ENCODE results near the gene AGK. TPM values are rescaled to one million over a fixed set of nuclear protein-coding genes. Genes with fewer than 3 reads are reported as not detected.

The AGK gene
- total RNA-seq, 1 experiment from 2014 or later = 44.1 TPM

DNA sequence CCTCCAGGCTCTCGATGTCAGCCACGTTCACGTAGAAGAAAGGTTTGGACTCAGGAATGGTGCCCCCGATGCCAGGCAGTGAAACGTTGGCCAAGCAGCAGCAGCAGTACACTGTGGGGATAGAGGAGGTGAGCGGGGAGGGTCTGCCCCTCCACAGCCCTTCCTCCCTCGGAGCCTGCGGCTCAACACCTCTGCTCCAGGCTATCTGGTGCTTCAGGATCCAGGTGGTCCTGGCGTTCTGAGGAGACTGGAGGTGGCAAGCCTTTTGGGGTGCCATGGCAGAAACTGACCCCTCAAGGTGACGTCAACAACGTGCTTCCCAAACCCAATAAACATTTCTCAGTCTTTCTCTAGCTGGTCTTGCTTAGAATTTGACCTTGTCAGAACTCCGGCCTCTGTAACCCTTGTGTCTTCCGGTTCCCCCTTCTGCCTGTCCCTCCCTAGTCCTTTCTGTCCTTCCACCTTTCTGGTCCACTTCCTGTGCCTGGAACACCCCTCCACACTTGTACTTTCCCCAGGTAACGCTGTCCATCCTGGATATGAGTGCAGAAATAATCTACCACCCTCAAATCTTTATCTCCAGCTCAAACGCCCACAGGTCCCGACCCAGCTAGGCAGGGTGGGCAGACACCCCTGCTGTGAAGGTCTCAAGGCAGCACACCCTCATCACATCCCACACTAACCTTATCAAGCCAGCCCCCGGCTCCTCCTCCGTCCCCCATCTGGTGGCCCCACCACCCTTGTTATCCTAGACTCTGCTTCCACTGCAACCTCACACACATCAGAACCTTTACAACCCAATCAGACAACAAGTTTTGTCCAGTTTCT, 114.2 kb downstream of the AGK start:
- TF ChIP-seq EZH2 (IDR thresholded peaks at IDR 0.05; ENCODE audit: low read depth) (no peak), CTCF (conservative IDR thresholded peaks at IDR 0.05) (no peak)
- H3K4me1 ChIP-seq (replicated peaks; ENCODE audit: insufficient read depth) = peaks cover 34% of the 10 kb centered on the region
- ChIA-PET CTCF (no interaction called here), POLR2A (ENCODE audit: unreplicated experiment) (no interaction called here)
- H3K9me3 ChIP-seq (ENCODE audit: insufficient read depth, low read depth) = no peaks in the 10 kb centered on the region
- no peaks in the 10 kb centered on the region for H3K9me2 ChIP-seq (ENCODE audit: insufficient read depth)
- no peak overlapping the region for H3K4me3 ChIP-seq
- H3F3A ChIP-seq (ENCODE audit: insufficient read depth, low read depth) = peaks cover 30% of the 10 kb centered on the region
- H3K36me3 ChIP-seq (ENCODE audit: low read depth) = peaks cover 28% of the 10 kb centered on the region; the same call in 1 of the 2 replicates
- intact Hi-C loops (cut with micrococcal nuclease; ENCODE audit: unreplicated experiment) = no loop called here
- DNase-seq = no peak
- no TSS peak for BruUV-seq (replicated peaks)
- no peaks in the 10 kb centered on the region for H3K79me2 ChIP-seq (ENCODE audit: low read depth)
- H3K27me3 ChIP-seq (ENCODE audit: insufficient read depth, low read depth) = no peaks in the 10 kb centered on the region
- no peak overlapping the region for H3K27ac ChIP-seq
- no peak overlapping the region for H3K4me2 ChIP-seq
- no peak overlapping the region for H2AFZ ChIP-seq
- no peaks in the 10 kb centered on the region for H4K20me1 ChIP-seq (ENCODE audit: insufficient read depth)

GRCh38 chr7:141666071-141666470, 114.9 kb downstream of the AGK start:
- Histone ChIP-seq H3K27ac (no peak overlapping the region), H3K9me3 (ENCODE audit: insufficient read depth, low read depth) (no peaks in the 10 kb centered on the region), H3F3A (ENCODE audit: insufficient read depth, low read depth) (peaks cover 30% of the 10 kb centered on the region), H4K20me1 (ENCODE audit: insufficient read depth) (no peaks in the 10 kb centered on the region), H3K4me2 (no peak overlapping the region), H3K27me3 (ENCODE audit: insufficient read depth, low read depth) (no peaks in the 10 kb centered on the region), H3K9me2 (ENCODE audit: insufficient read depth) (no peaks in the 10 kb centered on the region), H3K4me3 (no peak overlapping the region), H2AFZ (no peak overlapping the region), H3K36me3 (ENCODE audit: low read depth) (peaks cover 22% of the 10 kb centered on the region; the same call in 1 of the 2 replicates), H3K79me2 (ENCODE audit: low read depth) (no peaks in the 10 kb centered on the region), H3K4me1 (replicated peaks; ENCODE audit: insufficient read depth) (peaks cover 34% of the 10 kb centered on the region)
- no peak for DNase-seq
- ChIA-PET CTCF (no interaction called here), POLR2A (ENCODE audit: unreplicated experiment) (no interaction called here)
- TF ChIP-seq CTCF (conservative IDR thresholded peaks at IDR 0.05) (no peak), EZH2 (IDR thresholded peaks at IDR 0.05; ENCODE audit: low read depth) (no peak)
- BruUV-seq (replicated peaks) = no TSS peak
- intact Hi-C loops (cut with micrococcal nuclease; ENCODE audit: unreplicated experiment) = no loop called here

- peaks cover 15% of the 10 kb centered on the region; the same call in 1 of the 2 replicates for H3K36me3 ChIP-seq (ENCODE audit: low read depth)
- TF ChIP-seq CTCF (conservative IDR thresholded peaks at IDR 0.05) (no peak), EZH2 (IDR thresholded peaks at IDR 0.05; ENCODE audit: low read depth) (no peak)
- H4K20me1 ChIP-seq (ENCODE audit: insufficient read depth) = no peaks in the 10 kb centered on the region
- ChIA-PET CTCF (interaction anchor here (0.6 kb wide), 1 partner anchor 64 kb away, joined by 6 read pairs; no protein-coding TSS in a partner anchor), POLR2A (ENCODE audit: unreplicated experiment) (no interaction called here)
- peaks cover 4% of the 10 kb centered on the region; the same call in 1 of the 2 replicates for H3K9me3 ChIP-seq (ENCODE audit: insufficient read depth, low read depth)
- no peak overlapping the region for H2AFZ ChIP-seq
- H3K4me3 ChIP-seq = no peak overlapping the region
- H3K27ac ChIP-seq = no peak overlapping the region
- H3K4me1 ChIP-seq (replicated peaks; ENCODE audit: insufficient read depth) = peaks cover 11% of the 10 kb centered on the region
- H3F3A ChIP-seq (ENCODE audit: insufficient read depth, low read depth) = peaks cover 8% of the 10 kb centered on the region
- no peaks in the 10 kb centered on the region for H3K27me3 ChIP-seq (ENCODE audit: insufficient read depth, low read depth)
- intact Hi-C loops (cut with micrococcal nuclease; ENCODE audit: unreplicated experiment) = no loop called here
- BruUV-seq (replicated peaks) = no TSS peak
- H3K4me2 ChIP-seq = no peak overlapping the region
- no peak for DNase-seq
- no peaks in the 10 kb centered on the region for H3K79me2 ChIP-seq (ENCODE audit: low read depth)
- no peaks in the 10 kb centered on the region for H3K9me2 ChIP-seq (ENCODE audit: insufficient read depth)
Observed at GRCh38 chr7:141668853-141669252, 117.6 kb downstream of the AGK start.

Data from PC-9 (cell line).